Effector CD8-positive, alpha-beta T cell (primary cell): Measurements from ENCODE around the gene GLB1L.
A peak's percentile ranks its signal among the peaks of the same experiment; 100 is the strongest.

Experiments used
- DNase-seq: peaks from one replicate; lab custom pipeline; 2025; lab: John Stamatoyannopoulos, UW

The GLB1L gene

GRCh38 chr2:219252900-219253752 lies 7.9 kb upstream of the GLB1L start, which contains the start of gene TUBA4B:
TUBA4B (plus strand) TSS chr2:219253243; CDS start chr2:219253408, 165 bp downstream.
- peak; percentile 34 for DNase-seq

- peak; percentile 34 for DNase-seq
Measured at GRCh38 chr2:219252570-219252899, 7.3 kb upstream of the GLB1L start.

- DNase-seq: no peak
Measured at GRCh38 chr2:219252084-219252483, 6.8 kb upstream of the GLB1L start.

- DNase-seq: no peak
Measured at GRCh38 chr2:219251656-219252055, 6.4 kb upstream of the GLB1L start.

- no peak for DNase-seq
Measured at GRCh38 chr2:219250049-219250781, 5.0 kb upstream of the GLB1L start.

GRCh38 chr2:219249203-219249980 lies 4.1 kb upstream of the GLB1L start:
- DNase-seq: no peak

- DNase-seq: no peak
Measured at GRCh38 chr2:219248845-219249202, 3.6 kb upstream of the GLB1L start.

- peak; percentile 30 for DNase-seq
Measured at GRCh38 chr2:219247678-219248642, 2.7 kb upstream of the GLB1L start.

- no peak for DNase-seq
Measured at GRCh38 chr2:219246559-219246958, 1.3 kb upstream of the GLB1L start.

GRCh38 chr2:219245899-219246230 lies 621 bp upstream of the GLB1L start:
- DNase-seq: no peak

- DNase-seq: no peak
Measured at GRCh38 chr2:219244789-219245147, 476 bp downstream of the GLB1L start.

GRCh38 chr2:219243291-219243761 lies 1.9 kb downstream of the GLB1L start:
- no peak for DNase-seq

GRCh38 chr2:219234331-219234730 lies 10.9 kb downstream of the GLB1L start:
- no peak for DNase-seq

- DNase-seq: peak; percentile 13
Measured at GRCh38 chr2:219230059-219230540, 15.1 kb downstream of the GLB1L start.

GRCh38 chr2:219229305-219230058 lies 15.8 kb downstream of the GLB1L start, which contains the start of the genes ANKZF1 and ATG9A:
ANKZF1 (plus strand) TSS chr2:219229806; CDS start chr2:219230258, 452 bp downstream.
ATG9A (minus strand) TSS chr2:219229636; CDS start chr2:219228024, 1,612 bp downstream.
- peak; percentile 97 for DNase-seq

- DNase-seq: no peak
Measured at GRCh38 chr2:219228911-219229304, 16.3 kb downstream of the GLB1L start.

GRCh38 chr2:219228041-219228910 lies 17.0 kb downstream of the GLB1L start:
- no peak for DNase-seq

GRCh38 chr2:219225350-219225749 lies 19.9 kb downstream of the GLB1L start:
- DNase-seq: no peak
